Measurements from ENCODE around the gene CCDC74B.
"Not testable (repeated sequence)": the region's sequence is repeated elsewhere in the genome, so short reads cannot be mapped to it uniquely, and the experiment has no call there.

Gene CCDC74B

GRCh38 chr2:130145006-130145414 is at the start of gene CCDC74B:
Gene CCDC74B, minus strand, starts transcription at chr2:130145112. Its CDS starts 116 bp downstream, at chr2:130144996.
- DNase-seq, result not testable (repeated sequence)

GRCh38 chr2:130193824-130194223 is 48.9 kb upstream of the CCDC74B start:
- DNase-seq, result not testable (repeated sequence)

- not testable (repeated sequence) for DNase-seq
Measured at GRCh38 chr2:130192451-130192850, 47.5 kb upstream of the CCDC74B start.

- not testable (repeated sequence) for DNase-seq
Measured at GRCh38 chr2:130191319-130191718, 46.4 kb upstream of the CCDC74B start.

- no peak for DNase-seq
Measured at GRCh38 chr2:130190237-130190636, 45.3 kb upstream of the CCDC74B start.

GRCh38 chr2:130188958-130189357 is 44.0 kb upstream of the CCDC74B start:
- not testable (repeated sequence) for DNase-seq

GRCh38 chr2:130187859-130188792 is 43.2 kb upstream of the CCDC74B start:
- not testable (repeated sequence) for DNase-seq

DNA sequence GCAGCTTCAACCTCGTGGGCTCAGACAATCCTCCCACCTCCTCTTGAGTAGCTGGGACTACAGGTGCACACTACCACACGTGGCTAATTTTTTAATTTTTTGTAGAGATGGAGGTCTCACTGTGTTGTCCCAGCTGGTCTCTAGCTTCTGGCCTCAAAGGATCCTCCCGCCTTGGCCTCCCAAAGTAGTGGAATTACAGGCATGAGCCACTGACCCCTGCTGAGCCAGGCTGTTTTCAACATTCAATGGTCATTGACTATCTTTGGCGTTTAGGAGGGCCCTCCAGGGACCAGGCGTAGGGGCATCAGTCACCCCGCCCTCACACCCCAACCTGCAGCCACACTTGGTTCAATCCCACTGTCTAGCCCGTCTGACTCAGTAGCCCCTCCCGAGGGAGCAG is 42.4 kb upstream of the CCDC74B start:
- no peak for DNase-seq

GRCh38 chr2:130186391-130186790 is 41.5 kb upstream of the CCDC74B start:
- no peak for DNase-seq

- DNase-seq, result no peak
Measured at GRCh38 chr2:130185896-130186295, 41.0 kb upstream of the CCDC74B start.

GRCh38 chr2:130185436-130185835 is 40.5 kb upstream of the CCDC74B start:
- no peak for DNase-seq

GRCh38 chr2:130183512-130184373 is 38.8 kb upstream of the CCDC74B start:
- DNase-seq, result peak; percentile 2 to 47

DNA sequence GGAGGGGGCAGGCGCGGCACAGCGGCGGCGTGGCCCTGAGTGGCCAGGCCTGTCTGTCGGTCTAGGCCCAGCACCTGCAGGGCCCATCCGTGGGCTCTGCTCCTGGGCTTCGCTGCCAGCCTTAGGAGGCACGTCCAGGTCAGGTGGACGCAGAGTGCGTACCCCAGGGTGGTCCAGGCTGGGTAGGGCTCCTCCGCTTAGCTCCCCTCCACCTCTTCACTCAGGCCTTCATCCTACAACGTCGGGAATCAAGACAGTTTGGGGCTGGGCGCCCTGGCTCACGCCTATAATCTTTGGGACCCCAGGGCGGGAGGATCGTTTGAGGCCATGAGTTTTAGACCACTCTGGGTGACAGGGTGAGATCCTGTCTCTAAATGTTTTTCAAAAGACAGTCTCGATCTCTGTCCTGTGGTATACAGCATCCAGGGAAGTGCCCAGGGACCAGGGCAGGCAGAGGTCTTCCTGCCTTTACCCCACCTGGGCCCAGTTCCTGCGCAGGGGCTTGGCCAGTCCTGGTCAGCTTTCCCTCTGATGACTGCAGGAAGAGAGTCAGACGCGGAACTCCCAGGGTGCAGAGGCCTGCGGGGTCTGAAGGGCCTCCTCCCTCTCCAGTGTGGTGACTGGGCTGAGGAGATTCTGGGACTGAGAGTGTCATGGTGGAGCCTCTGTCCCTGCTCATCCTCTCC is 38.1 kb upstream of the CCDC74B start:
- DNase-seq, result not testable (repeated sequence)

DNA sequence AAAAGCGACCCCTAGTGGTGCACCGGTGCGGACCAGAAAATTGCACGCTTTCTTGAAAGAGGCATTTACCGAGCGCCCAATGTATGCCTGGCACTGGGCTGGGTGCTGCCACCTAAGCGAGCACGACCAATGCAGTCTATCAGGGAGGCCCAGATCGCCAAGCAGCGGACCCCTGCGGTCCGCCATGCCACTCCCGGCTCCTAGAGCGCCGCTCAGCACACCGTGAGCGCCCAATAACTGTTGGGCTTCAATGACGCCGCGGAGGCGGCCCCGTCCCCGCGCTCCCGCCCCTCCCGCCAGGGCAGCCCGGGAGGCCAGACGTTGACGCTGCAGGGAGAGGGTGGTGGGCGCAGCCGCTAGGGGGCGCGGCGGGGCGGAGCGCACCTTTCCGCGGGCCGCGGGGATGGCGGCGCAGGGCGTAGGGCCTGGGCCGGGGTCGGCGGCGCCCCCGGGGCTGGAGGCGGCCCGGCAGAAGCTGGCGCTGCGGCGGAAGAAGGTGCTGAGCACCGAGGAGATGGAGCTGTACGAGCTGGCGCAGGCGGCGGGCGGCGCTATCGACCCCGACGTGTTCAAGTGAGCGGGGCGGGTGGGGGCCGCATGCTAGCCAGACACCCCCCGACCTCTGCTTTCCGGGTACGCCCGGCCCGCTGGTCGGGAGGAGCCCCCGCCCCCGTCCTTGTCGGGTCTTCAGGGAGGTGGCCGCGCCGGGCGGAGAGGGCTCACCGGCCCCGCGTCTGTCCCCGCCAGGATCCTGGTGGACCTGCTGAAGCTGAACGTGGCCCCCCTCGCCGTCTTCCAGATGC is 37.2 kb upstream of the CCDC74B start, which contains the start of gene MZT2B:
Gene MZT2B, plus strand, starts transcription at position 383 of the 803 bp plus-strand sequence. Its CDS starts 21 bp downstream, at position 404.
- DNase-seq, result peak in 1 of 2 experiments; percentile 24

DNA sequence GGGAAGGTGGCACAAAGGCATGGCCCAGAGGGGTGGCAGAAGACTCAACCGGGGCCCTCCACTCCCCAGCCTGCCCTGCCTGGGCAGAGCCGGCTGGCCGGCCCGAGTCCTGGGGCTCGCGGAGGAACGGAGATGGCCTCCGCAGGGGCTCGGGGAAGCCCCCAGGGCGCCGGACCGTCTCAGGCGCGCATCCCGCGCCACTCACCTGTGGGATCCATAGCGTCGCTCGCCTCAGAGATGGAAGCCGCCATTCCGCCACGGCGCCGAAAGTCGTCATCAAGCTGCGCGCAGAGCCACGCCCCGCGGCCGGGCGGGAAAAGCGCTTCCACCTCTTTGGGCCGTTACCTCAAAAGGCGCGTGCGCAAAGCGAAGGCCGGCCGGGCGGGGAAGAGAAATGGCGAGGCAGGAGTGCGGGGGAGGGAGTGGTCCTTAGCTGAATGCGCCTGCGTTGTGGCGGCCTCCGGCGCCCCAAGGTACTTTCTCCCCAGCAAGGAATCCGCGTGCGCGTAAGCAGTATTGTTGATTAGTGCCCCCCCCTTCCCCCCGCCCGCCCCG is 36.5 kb upstream of the CCDC74B start, which contains the start of gene SMPD4:
Gene SMPD4, minus strand, starts transcription at position 278 of the 555 bp plus-strand sequence. CDS start 5,010 bp downstream, outside the sequence.
- DNase-seq, result peak; percentile 20 to 82

DNA sequence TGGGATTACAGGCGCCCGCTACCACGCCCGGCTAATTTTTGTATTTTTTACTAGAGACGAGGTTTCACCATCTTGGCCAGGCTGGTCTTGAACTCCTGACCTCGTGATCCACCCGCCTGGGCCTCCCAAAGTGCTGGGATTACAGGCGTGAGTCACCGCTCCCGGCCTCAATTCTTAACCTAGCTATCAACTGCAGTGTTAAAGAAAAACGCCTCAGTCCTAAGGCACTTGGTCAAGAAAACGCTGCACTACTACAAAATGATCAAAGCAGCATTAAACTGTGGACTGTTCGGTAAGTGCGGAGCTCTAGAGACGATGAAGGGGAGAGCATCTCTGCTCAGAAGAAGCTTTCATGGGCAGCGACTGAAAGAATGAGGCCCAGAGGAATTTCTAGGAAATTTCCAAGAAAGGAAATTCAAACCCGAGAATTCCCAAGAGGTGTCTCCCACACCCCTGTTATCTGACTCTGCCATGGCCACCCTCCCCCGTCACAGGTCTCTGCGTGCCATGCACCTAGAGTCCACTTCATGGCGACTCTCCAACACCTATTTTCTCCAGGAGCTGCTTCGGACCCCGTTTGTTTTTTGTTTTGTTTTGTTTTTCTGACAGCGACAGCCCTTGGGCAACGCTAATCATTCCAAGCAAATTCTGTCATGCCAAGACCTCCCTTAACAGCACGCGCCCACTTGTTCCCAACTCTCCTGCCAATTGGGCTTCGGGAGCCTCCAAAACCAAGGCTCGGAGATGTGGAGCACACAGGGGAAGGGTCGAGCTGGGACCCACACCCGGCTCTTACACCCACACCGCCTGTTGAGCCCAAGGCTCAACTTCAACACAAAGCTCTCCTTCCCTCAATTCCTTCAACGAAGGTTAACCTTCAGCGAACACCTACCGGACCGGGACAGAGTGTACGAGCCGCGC is 35.8 kb upstream of the CCDC74B start:
- DNase-seq, result not testable (repeated sequence)

DNA sequence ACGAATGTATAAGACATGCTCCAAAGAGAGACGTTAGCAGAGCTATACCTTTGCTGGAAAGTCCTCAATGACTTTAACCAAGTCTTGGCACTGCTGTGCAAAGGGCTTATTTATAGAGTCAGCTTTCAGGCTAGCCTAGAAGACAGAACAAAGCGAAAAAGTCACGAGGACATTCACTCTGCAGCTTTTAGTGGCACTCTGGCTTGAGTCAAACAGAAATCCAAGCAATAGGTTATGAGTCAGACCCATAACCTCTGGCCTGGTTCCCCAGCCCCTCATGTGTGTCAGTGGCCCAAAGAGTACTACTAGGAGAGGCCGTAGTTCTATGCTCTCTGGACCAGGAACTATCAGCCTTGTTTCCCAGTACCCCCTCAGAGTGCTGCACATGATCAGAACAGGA is 30.0 kb upstream of the CCDC74B start:
- DNase-seq, result not testable (repeated sequence)

- no peak for DNase-seq
Measured at GRCh38 chr2:130169896-130170295, 25.0 kb upstream of the CCDC74B start.

DNA sequence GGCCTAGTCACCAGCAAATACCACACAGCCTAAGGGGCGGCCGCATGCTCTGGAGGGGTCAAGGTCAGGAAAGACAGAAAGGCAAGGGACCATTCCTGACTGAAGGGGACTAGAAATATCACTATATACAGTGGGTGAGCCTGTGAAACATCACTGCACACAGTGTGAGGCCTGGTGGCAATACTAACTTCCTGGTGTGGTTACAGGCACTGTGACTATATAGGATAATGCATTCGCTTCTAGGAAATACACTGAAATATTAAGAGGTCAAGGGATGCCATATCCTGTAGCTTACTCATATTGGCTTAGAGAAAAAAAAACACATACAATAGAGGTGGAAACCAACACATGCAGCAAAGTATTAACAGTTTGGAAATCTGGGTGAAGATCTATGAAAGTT is 24.3 kb upstream of the CCDC74B start:
- DNase-seq, result not testable (repeated sequence)

DNA sequence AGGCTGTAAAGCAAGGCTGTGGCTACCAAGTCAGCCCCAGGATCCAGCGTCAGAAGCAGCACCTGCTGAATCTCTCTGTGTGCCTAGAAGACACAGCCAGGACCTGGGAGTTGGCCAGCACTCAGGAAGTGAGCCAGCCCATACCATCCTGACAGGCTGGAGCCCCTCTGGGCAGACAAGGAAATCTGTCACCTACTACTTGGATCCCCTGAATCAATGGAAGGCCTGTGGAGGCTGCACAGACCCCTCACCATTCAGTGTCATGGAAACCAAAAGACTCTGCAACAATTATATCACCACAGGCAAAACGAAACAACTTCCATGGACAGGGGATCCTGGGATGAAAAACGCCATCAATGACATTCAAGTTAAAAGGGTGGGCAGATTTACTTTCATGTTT is 21.7 kb upstream of the CCDC74B start:
- not testable (repeated sequence) for DNase-seq

Data from cerebellar nuclear complex (tissue), 1 donor.